ENCODE data around the gene CHD9. TPM values are rescaled to one million over a fixed set of nuclear protein-coding genes. Genes with fewer than 3 reads are reported as not detected.

The CHD9 gene
- total and polyA plus RNA-seq, 9 of the 15 experiments (the other 6 are each of a cell fraction or from before 2014, with no cell fraction given): 29.0 to 69.3 (median 40.6) TPM

DNA sequence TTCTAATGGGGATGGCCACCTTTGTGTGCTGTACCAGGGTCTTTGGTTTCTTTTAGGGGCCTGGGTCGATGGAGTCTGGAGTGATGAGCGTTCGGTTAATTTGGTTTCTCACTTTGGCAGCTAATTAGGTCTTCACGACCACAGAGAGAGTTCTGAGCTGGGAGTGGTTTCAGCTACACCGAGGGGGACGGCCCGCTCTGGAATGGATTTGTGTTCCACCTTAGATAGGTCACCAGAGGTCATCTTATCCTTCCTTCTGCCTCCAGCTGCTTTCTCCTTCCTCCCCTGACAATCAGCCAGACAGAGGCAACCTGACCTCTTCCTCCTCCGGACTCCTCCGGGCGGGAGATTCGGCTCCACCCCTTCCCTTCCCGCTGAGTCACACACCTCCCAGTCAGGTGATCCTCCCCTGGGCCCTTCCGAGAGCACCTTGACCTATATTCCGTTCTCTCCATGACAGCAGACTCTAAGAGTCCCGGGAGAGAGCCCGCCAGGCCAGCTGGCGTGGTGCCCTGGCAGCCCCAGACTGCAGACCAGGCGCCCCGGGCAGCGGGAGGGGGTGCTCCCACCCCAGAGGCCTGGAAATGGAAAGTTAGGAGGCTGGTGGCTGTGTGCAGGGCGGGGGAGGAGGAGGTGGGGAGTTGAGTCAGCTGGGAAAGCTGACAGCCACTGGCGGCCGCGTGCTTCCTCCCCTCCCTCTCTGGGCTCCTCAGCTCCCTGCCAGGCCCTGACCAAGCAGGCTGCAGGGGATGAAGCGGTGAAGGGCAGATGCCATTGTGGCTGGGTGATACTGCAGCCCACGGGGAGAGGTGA lies 44.7 kb downstream of the CHD9 start (continued):
- TF ChIP-seq, protein P1, sequence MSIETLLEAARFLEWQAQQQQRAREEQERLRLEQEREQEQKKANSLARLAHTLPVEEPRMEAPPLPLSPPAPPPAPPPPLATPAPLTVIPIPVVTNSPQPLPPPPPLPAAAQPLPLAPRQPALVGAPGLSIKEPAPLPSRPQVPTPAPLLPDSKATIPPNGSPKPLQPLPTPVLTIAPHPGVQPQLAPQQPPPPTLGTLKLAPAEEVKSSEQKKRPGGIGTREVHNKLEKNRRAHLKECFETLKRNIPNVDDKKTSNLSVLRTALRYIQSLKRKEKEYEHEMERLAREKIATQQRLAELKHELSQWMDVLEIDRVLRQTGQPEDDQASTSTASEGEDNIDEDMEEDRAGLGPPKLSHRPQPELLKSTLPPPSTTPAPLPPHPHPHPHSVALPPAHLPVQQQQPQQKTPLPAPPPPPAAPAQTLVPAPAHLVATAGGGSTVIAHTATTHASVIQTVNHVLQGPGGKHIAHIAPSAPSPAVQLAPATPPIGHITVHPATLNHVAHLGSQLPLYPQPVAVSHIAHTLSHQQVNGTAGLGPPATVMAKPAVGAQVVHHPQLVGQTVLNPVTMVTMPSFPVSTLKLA (conservative IDR thresholded peaks at IDR 0.05): peak; percentile 95 to 98
- no peak for TF ChIP-seq ARID2 (IDR thresholded peaks at IDR 0.05)
- TF ChIP-seq, protein P2, sequence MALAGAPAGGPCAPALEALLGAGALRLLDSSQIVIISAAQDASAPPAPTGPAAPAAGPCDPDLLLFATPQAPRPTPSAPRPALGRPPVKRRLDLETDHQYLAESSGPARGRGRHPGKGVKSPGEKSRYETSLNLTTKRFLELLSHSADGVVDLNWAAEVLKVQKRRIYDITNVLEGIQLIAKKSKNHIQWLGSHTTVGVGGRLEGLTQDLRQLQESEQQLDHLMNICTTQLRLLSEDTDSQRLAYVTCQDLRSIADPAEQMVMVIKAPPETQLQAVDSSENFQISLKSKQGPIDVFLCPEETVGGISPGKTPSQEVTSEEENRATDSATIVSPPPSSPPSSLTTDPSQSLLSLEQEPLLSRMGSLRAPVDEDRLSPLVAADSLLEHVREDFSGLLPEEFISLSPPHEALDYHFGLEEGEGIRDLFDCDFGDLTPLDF (CRISPR knock-in tag; IDR thresholded peaks at IDR 0.05): no peak
- TF ChIP-seq ZEB2 (IDR thresholded peaks at IDR 0.05): peak; percentile 98
- peak; percentile 48; the same call in 1 of the 2 replicates for TF ChIP-seq MAFK (IDR thresholded peaks at IDR 0.05; ENCODE audit: low read length)
- peak; percentile 65 for TF ChIP-seq HDAC3 (IDR thresholded peaks at IDR 0.05; ENCODE audit: borderline replicate concordance, partially characterized antibody)
- TF ChIP-seq KLF13 (tag; IDR thresholded peaks at IDR 0.05; ENCODE audit: borderline replicate concordance, low read depth): peak; percentile 60; the same call in 1 of the 2 replicates
- peak in 1 of 2 experiments; percentile 77; a peak in 2 of 4 replicates for TF ChIP-seq RCOR1 (IDR thresholded peaks at IDR 0.05; ENCODE audit: borderline replicate concordance in 1 of 2, low read depth in 2 of 2, low read length in 2 of 2)
- peak; percentile 69 for TF ChIP-seq NR2C1 (IDR thresholded peaks at IDR 0.05)
- TF ChIP-seq NR2C1 (tag; IDR thresholded peaks at IDR 0.05): peak; percentile 74; the same call in 1 of the 2 replicates
- peak; percentile 74 for TF ChIP-seq TCF3 (CRISPR knock-in tag; IDR thresholded peaks at IDR 0.05)
- TF ChIP-seq YY1 (IDR thresholded peaks at IDR 0.05; ENCODE audit: borderline replicate concordance in 1 of 3, control insufficient read depth in 1 of 3, extremely low read depth in 1 of 3, insufficient read depth in 3 of 3, insufficient read length in 1 of 3, insufficient replicate concordance in 2 of 3, low read depth in 1 of 3, low read length in 2 of 3): peak in 1 of 3 experiments; percentile 26
- TF ChIP-seq RBBP5 (IDR thresholded peaks at IDR 0.05; ENCODE audit: borderline replicate concordance, insufficient read depth, low read length, poor library complexity, severe bottlenecking): peak; percentile 61
- TF ChIP-seq RUNX1 (IDR thresholded peaks at IDR 0.05; ENCODE audit: low read depth): no peak
- TF ChIP-seq, protein P3, sequence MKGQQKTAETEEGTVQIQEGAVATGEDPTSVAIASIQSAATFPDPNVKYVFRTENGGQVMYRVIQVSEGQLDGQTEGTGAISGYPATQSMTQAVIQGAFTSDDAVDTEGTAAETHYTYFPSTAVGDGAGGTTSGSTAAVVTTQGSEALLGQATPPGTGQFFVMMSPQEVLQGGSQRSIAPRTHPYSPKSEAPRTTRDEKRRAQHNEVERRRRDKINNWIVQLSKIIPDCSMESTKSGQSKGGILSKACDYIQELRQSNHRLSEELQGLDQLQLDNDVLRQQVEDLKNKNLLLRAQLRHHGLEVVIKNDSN (CRISPR knock-in tag; IDR thresholded peaks at IDR 0.05): peak; percentile 81
- TF ChIP-seq, protein P4, sequence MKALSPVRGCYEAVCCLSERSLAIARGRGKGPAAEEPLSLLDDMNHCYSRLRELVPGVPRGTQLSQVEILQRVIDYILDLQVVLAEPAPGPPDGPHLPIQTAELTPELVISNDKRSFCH (CRISPR knock-in tag; IDR thresholded peaks at IDR 0.05): no peak
- TF ChIP-seq, protein P4 (tag; IDR thresholded peaks at IDR 0.05): 0 out of 2 replicates have a peak, but pooled peaks have one; percentile 17
- TF ChIP-seq, protein P5, sequence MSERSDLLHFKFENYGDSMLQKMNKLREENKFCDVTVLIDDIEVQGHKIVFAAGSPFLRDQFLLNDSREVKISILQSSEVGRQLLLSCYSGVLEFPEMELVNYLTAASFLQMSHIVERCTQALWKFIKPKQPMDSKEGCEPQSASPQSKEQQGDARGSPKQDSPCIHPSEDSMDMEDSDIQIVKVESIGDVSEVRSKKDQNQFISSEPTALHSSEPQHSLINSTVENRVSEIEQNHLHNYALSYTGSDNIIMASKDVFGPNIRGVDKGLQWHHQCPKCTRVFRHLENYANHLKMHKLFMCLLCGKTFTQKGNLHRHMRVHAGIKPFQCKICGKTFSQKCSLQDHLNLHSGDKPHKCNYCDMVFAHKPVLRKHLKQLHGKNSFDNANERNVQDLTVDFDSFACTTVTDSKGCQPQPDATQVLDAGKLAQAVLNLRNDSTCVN (CRISPR knock-in tag; IDR thresholded peaks at IDR 0.05): no peak
- TF ChIP-seq ELF2 (CRISPR knock-in tag; IDR thresholded peaks at IDR 0.05): 0 out of 2 replicates have a peak, but pooled peaks have one; percentile 22
- peak; percentile 83 to 84 for TF ChIP-seq MAZ (CRISPR knock-in tag; conservative IDR thresholded peaks at IDR 0.05 in 1 of 2, IDR thresholded peaks at IDR 0.05 in 1 of 2)
- TF ChIP-seq ETV1 (tag; conservative IDR thresholded peaks at IDR 0.05; ENCODE audit: low read depth): peak; percentile 46
